ENCODE data around the gene OGFOD2. TPM values are rescaled to one million over a fixed set of nuclear protein-coding genes. Genes with fewer than 3 reads are reported as not detected.

Gene OGFOD2
- total RNA-seq, result 8.9 and 16.3 TPM in 2 replicates

DNA sequence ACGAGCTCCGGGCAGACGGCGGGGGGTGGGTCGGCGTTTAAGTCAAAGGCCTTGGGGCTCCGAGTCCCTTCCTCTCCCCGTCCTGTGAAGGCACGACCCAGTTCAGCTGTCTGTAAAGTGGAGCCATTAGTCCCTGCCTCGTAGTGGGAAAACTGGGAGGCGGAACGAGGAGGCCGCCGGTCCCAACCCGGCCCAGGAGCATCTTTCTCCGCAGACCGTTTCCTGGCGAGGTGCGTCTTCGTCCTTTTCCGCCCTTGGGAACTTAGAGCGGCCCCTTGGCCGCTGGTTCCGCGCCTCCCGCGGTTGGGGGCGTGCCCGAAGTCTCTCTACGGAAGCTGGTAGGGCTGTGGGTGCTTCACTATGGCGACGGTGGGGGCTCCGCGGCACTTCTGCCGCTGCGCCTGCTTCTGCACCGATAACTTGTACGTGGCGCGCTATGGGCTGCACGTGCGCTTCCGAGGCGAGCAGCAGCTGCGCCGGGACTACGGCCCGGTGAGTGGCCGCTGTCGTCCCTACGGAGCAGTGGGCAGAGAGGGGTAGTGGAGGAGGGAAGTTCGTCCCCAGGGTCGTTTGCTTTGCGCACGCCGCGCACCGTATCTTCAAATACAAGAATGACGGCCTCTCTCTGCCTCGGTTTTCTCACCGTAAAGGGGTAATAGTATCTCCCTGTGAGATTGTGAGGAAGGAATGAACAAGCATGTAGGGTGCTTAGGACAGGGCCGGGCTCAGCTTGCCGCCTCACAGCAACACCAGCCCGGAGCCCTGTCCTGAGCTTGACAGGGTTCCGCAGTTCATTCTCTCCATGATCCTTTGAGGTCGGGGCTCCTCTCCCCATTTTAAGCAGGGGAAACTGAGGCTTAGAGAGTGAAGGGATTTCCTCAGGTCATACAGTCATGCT lies at the start of gene OGFOD2:
Gene OGFOD2 (plus strand): TSS at position 353 of the 898 bp plus-strand sequence. CDS start 8 bp downstream, at position 361.
- TF ChIP-seq, protein P1, sequence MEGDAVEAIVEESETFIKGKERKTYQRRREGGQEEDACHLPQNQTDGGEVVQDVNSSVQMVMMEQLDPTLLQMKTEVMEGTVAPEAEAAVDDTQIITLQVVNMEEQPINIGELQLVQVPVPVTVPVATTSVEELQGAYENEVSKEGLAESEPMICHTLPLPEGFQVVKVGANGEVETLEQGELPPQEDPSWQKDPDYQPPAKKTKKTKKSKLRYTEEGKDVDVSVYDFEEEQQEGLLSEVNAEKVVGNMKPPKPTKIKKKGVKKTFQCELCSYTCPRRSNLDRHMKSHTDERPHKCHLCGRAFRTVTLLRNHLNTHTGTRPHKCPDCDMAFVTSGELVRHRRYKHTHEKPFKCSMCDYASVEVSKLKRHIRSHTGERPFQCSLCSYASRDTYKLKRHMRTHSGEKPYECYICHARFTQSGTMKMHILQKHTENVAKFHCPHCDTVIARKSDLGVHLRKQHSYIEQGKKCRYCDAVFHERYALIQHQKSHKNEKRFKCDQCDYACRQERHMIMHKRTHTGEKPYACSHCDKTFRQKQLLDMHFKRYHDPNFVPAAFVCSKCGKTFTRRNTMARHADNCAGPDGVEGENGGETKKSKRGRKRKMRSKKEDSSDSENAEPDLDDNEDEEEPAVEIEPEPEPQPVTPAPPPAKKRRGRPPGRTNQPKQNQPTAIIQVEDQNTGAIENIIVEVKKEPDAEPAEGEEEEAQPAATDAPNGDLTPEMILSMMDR (conservative IDR thresholded peaks at IDR 0.05; ENCODE audit: low read depth, low read length), result no peak
- peak within 1 kb of the TSS; percentile 92 for H3K4me3 ChIP-seq (ENCODE audit: low read depth, low read length)
- no peak for DNase-seq (ENCODE audit: low read depth)

DNA sequence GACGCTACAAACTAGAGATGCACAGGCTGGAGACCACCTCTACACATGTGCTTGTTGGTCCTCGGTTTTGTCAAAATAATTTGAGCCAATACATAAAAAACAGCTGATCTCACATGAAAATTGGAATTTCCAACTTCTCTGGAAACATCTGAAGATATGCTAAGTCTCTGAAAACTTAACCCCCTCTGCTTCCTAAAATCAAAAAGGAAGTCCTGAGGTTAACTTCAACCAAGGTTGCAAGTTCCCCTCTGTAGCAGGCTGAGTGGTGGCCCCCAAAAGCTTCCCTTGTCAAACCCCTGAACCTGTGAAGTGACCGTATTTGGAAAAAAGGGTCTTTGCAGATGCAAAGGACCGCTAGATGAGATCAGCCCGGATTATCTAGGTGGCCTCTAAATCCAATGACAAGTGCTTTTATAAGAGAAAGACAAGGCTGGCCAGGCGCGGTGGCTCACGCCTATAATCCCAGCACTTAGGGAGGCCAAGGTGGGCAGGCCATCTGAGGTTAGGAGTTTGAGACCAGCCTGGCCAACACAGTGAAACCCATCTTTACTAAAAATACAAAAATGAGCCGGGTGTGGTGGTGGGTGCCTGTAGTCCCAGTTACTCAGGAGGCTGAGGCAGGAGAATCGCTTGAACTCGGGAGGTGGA lies 47.2 kb upstream of the OGFOD2 start:
- DNase-seq (ENCODE audit: low read depth), result no peak
- H3K4me3 ChIP-seq (ENCODE audit: low read depth, low read length), result no peak overlapping the region

DNA sequence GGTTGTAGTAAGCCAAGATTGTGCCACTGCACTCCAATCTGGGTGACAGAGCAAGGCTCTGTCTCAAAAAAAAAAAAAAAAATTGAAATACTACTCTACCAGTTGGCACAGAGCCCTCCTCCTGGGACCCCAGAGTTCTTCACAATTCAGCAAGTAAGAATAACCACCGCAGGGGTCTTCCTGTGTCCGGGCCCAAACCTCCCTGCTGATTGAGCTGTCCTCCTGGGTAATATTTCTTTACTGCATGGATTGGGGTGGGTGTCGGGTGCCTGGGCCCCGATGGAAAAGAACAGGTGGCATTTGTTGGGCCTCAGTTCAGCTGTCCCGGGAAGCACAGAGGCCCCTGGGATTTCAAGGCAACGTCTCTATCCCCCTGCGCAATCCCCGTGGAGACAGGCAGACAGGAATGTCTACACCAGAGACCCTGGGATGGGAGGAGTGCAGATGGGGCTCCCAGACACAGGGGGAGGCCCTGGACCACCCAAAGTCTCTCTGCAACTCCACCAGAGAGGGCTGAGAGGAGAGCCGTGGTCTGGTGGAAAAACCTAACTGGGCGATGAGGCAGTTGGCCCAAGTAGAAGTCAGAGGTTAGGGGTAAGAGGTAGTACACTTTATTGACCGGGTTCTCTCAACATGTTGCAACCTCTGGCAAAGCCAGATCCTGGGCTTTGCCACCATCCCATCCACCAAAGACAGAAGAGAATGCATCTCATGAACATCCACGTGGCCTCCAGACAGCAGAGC lies 46.5 kb upstream of the OGFOD2 start:
- TF ChIP-seq, protein P1 (conservative IDR thresholded peaks at IDR 0.05; ENCODE audit: low read depth, low read length), result no peak
- H3K4me3 ChIP-seq (ENCODE audit: low read depth, low read length), result no peak overlapping the region
- no peak for DNase-seq (ENCODE audit: low read depth)

More for the DNA sequence above, 47.2 kb upstream of the OGFOD2 start:
- TF ChIP-seq, protein P1 (conservative IDR thresholded peaks at IDR 0.05; ENCODE audit: low read depth, low read length), result no peak

DNA sequence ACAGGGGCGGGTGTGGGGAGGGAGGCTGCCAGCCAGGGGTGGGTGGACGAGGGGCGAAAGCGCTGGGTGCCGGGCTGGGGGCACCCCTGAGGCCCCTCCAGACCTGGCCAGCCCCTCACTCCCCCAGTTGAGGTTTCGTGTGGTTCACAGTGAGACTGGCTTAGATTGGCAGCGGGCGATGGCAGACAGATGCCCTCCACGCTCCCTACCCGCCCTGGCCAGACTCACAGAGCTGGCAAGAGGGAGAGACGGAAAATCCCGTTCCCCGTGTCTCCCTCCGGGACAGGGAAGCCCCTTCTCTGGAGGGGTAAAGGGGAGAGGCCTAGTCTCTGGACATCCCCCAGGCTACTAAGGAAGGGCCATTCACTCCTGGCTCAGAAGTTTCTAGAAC lies 45.9 kb upstream of the OGFOD2 start:
- no peak overlapping the region for H3K4me3 ChIP-seq (ENCODE audit: low read depth, low read length)
- TF ChIP-seq, protein P1 (conservative IDR thresholded peaks at IDR 0.05; ENCODE audit: low read depth, low read length), result no peak
- no peak for DNase-seq (ENCODE audit: low read depth)

DNA sequence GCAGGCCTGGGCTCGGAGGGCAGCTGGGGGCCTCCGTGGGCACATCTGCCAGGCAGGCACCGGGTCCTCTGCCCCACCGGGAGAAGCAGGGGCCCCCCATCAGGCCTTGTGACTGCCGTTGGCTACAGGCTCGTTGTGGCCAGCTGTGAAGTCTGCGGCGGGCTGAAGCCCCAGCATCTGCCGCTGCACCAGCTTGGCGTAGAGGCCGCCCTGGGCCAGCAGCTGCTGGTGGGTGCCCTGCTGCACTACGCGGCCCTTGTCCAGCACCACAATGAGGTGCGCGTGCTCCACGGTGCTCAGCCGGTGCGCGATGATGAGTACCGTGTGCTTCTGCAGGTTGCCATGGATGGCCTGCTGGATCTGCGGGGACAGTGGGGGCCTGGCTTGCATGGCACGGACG lies 45.2 kb upstream of the OGFOD2 start:
- H3K4me3 ChIP-seq (ENCODE audit: low read depth, low read length), result no peak overlapping the region
- TF ChIP-seq, protein P1 (conservative IDR thresholded peaks at IDR 0.05; ENCODE audit: low read depth, low read length), result no peak
- no peak for DNase-seq (ENCODE audit: low read depth)

DNA sequence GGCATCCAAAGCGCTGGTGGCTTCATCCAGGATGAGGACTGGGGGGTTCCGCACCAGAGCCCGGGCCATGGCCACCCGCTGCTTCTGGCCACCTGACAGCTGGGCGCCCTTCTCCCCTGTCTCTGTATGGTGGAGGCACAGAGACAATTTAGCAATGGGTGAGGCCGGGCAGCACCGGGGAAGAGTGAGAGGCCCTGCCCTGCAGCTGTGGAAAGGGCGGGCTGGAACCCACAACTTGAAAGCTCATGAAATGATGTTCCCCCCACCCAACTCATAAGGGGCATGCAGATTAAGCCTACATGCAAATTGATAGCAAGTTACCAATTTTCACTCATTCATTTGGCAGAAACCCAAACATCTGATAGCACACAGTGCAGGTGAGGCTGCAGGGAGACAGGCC lies 42.8 kb upstream of the OGFOD2 start:
- no peak for DNase-seq (ENCODE audit: low read depth)
- TF ChIP-seq, protein P1 (conservative IDR thresholded peaks at IDR 0.05; ENCODE audit: low read depth, low read length), result no peak

More for the DNA sequence above, 42.8 kb upstream of the OGFOD2 start:
- no peak overlapping the region for H3K4me3 ChIP-seq (ENCODE audit: low read depth, low read length)
